NCI-H524 treated with DMSO at 0.1 percent for 48 hours (cell line): Measurements from ENCODE around the gene PARP16.

Experiments used
- DNase-seq: peaks from one replicate; lab custom pipeline; 2025; lab: John Stamatoyannopoulos, UW

The PARP16 gene

GRCh38 chr15:65286704-65287519, at the start of gene PARP16:
Gene PARP16 (minus strand): TSS chr15:65286883. CDS start chr15:65286426, 457 bp downstream.
- DNase-seq = peak; percentile 74

GRCh38 chr15:65335278-65336055, 48.8 kb upstream of the PARP16 start:
- no peak for DNase-seq

- no peak for DNase-seq
Measured at GRCh38 chr15:65334586-65335231, 48.0 kb upstream of the PARP16 start.

DNA sequence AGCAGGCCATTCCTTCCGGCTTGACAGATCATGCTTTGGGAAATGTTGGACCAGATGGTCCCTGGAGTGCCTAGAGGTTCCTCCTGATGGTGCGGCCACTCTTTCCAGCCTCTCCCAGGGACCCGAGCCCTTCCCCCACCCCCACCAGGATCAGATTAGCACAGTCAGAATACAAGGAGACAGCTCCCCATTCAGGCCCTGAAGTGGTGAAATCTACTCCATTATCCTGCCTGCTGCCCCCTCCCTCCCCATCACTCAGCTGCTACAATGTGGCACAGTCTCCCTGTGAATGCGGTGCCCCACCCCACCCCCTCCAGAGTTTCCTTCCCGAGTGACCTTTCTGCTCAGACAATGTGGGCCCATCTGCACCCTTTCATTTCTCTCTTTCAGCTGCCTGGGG, 47.2 kb upstream of the PARP16 start:
- DNase-seq = peak; percentile 98

DNA sequence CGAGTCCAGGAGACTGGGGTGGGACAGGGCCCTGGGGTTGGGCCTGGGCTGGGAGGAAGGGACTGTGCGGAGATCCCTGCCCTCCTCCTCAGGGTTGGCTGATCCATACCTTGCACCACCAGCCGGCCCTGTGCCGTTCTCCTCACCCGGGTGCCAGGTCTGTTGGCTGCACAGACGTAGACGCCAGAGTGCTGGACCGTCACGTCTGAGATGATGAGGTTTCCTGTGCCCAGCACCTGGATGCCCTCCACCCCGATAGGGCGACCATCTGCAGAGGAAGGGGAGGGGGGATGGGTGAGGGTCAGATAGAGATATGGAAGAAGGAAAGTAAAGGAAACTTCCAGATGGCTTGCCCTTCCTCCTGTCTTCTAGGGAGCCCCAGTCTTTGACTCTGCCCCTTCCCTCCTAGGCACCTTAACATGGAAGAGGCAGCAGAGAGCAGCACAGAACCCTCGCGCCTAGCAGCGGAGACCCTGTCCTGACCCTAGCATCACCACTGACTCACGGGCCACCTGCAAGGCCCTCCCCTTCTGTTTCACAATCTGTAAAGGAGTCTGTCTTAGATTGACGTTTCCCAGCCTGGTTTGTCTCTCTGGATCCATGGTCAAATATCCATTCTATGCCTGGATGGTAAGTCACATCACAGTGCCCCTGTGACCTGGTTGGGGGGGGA, 46.6 kb upstream of the PARP16 start:
- peak; percentile 63 for DNase-seq

DNA sequence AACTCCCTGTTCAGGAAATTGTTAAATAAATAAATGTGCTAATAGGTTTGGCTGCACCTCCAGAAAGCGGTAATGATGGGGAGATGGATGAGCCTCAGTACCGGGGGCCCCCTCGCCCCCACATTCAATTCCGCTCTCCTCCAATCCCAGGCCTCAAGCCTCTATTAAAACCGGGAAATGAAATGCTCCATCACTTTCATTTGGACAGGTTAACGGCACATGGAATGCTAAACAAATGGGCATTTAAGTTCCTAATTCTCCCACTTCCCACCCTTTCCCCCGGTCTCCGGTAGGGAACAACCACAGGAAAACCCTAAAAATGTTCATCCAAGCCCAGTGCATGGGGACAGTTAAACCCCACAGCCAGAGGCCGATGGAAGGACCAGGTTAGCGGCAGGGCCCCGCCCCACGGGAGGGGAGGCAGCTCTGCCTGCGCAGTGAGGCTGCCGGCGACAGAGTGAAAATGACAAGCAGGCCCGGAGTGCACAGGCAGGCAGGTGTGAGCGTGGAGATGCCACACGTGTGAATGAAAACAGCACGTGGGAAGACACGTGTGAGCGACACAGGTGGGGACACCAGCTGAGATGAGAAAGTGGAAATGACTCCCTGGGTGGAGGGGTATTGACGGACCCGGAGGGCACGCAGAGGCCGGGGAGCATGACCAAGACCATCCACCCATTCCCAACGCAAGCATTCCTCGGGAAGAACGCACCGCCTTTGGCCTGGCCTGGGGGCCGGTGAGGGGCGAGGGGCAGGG, 45.9 kb upstream of the PARP16 start:
- no peak for DNase-seq

DNA sequence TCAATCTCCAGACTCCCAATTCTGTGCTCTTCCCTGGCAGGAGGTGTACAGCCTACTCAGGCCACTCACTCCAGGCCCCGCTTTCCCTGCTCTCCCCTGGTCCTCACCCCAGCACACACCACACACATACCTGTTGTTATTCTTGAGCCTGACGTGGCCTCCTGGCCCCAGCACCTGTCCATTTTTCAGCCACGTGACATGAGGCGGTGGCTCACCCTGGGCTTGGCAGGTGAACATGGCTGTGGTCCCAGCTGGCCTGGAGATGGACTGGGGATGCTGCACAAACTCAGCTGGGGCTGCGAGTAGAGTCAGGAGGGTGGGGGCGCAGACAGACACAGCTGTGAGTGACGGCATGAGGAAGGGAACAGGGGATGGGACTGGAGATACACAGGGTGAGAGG, 45.1 kb upstream of the PARP16 start:
- no peak for DNase-seq

- no peak for DNase-seq
Measured at GRCh38 chr15:65330934-65331645, 44.4 kb upstream of the PARP16 start.

DNA sequence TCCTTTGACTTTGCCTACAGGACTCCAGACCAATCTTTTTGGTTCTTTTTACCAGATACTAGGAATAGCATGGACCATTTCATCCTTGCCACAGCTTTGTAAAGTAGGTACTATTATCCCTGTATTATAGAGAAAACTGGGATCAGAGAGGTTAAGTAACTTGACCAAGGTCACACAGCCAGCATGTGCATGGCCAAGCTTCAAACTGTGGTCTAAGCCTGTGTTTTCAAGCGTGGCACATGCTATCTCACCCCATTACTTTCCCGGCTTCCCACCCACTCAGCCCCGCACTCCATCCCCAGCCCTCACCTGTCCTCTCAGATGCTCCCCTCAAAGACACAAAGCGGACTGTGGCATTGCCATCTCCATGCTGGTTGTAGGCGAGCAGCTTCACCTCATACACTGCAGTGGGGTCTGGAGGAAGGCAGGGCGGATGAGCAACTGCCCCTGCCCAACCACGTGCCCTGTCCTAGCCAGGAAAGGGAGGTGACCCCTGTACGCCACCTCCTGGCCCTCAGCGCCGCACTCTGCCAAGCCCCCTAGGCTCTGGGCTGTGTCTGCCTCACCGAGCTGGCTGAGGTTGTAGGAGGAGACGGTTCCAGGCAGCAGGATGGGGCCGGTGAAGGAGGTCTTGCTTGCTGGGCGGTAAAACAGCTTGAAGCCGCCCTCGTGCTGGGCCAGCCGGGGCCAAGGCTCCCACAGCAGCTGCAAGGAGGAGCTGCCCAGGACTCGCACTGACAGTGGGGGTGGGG, 43.5 kb upstream of the PARP16 start:
- no peak for DNase-seq

- no peak for DNase-seq
Measured at GRCh38 chr15:65329288-65329983, 42.8 kb upstream of the PARP16 start.

- no peak for DNase-seq
Measured at GRCh38 chr15:65328506-65329287, 42.0 kb upstream of the PARP16 start.

DNA sequence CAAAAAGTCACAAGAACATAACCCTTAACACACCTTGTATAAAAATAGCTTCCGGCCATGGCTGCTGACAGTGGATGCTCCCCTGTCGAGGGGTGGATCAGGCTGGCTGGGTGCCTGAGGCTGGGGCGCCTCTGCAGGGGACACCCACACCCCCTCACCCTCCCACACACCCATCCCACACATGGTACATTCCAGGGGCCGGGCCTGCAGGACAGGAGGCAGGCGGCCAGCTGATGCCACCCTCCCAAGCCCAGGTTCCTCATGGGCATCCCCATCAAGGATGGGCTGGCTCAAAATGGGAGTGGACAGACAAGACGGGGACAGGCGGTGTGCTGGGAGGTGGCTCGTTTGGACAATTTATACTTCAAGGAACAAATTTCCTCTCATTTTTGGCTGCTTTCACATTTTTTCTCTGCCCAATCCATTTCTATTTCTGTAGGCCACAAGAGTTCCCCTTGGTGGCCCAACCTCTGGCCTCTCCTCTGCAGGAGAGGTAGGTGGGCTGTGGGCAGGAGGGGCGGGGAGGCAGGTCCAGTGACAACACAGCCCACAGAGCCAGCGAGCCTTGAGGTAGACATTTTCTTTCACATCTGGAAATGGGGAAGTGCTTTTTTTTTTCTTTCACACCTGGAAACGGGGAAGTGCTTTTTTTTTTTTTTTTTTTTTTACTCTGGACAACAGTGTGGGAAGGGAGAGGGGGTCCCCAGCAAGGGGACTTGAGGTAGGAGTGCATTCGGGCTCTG, 41.1 kb upstream of the PARP16 start:
- no peak for DNase-seq

DNA sequence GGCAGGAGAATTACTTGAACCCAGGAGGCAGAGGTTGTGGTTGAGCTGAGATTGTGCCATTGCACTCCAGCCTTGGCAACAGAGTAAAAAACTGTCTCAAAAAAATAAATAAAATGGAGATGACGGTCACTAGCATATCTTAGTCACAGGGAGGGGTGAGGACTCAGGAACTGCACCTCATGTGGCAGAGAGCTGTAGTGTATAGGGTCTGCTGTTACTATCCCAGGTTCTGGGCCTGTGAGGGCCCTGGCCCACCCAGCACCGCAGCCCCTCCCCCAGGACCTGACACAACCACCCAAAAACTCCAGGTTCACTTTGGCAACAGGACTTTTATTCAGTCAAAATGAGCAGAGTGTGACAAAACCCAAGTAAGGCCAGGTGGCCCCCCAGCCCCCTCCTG, 40.1 kb upstream of the PARP16 start:
- no peak for DNase-seq

- no peak for DNase-seq
Measured at GRCh38 chr15:65326117-65326526, 39.4 kb upstream of the PARP16 start.

DNA sequence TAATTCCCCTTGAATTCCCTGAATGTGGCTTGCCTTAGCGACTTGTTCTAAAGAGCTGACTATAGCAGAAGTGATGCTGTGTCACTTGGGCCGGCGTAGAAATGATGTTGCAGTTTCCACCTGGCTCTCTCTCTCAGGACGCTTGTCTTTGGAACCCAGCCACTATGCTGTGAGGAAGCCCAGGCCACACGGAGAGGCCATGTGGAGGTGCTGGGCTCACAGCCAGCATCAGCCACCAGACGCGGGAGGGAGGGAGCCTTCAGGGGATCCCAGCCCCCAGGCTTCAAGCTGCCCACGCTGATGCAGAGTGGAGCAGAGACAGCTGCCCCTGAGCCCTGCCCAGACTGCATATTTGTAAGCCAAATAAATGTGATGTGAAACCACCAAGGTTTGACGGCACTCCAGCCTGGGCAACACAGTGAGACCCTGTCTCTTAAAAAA, 36.4 kb upstream of the PARP16 start:
- DNase-seq = peak; percentile 84

- DNase-seq = peak; percentile 29
Measured at GRCh38 chr15:65318870-65319356, 32.2 kb upstream of the PARP16 start.

DNA sequence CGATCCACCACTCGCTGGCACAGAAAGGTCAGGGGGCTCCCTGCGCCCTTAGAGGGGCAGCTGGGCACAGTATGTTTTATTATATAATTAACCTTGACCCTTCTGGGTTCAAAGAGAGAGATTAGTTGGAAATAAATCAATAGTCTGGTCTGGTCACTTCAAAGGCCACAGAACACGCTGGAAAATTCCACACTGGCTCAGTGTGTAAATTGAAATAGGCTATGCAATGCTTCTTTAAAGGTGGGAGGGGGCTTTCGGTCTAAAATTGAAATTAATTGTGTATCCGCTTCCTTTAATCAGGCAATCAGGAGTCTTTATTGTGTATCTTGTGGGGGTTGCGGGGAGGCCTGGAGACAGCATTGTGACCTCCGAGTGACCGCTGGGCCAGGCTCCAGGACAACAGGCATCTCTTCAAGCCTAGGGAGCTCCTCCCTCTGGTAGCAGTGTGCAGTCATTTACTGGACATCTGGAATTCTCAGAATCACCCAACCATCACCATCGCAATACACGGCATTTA, 25.8 kb upstream of the PARP16 start:
- no peak for DNase-seq
